HepG2 (cell line): ENCODE measurements around the gene SYNGAP1. TPM values are rescaled to one million over a fixed set of nuclear protein-coding genes. Genes with fewer than 3 reads are reported as not detected.

Source experiments
- CCDC6 ChIP-seq: sonication (generic); formaldehyde crosslinking; IDR thresholded peaks from 2 replicates; pipeline ENCODE4 v1.8.1; 2022; ENCODE audit warnings: mild to moderate bottlenecking, missing genetic modification reagents, moderate library complexity
- CENPBD1 ChIP-seq: sonication (generic); formaldehyde crosslinking; IDR thresholded peaks from 2 replicates; pipeline ENCODE4 v1.8.0; 2022; ENCODE audit warnings: missing genetic modification reagents, low read depth, mild to moderate bottlenecking, borderline replicate concordance
- ETV5 ChIP-seq: IDR thresholded peaks from 2 replicates; pipeline ENCODE4 v1.6.1; 2018; ENCODE audit warnings: missing biosample characterization, missing genetic modification reagents, inconsistent platforms, borderline replicate concordance
- FOSL1 ChIP-seq: sonication (generic); formaldehyde crosslinking; IDR thresholded peaks from 2 replicates; pipeline ENCODE4 v1.9.0; 2021; ENCODE audit warnings: missing genetic modification reagents, borderline replicate concordance
- GATAD2A ChIP-seq: IDR thresholded peaks from 2 replicates; pipeline ENCODE4 v1.6.1; 2016
- HHEX ChIP-seq: IDR thresholded peaks from 2 replicates; pipeline ENCODE4 v1.6.1; 2016; ENCODE audit warnings: control low read depth
- HMGXB4 ChIP-seq, 2 experiments: sonication (generic) in 1 of 2; formaldehyde crosslinking in 1 of 2; IDR thresholded peaks; 2 replicates each; pipeline versions ENCODE4 v1.4.0 to v1.6.1; 2018 to 2020; ENCODE audit warnings: missing genetic modification reagents in 2 of 2, borderline replicate concordance in 1 of 2, low read depth in 1 of 2, mild to moderate bottlenecking in 1 of 2, missing biosample characterization in 1 of 2
- MEIS2 ChIP-seq: sonication (generic); formaldehyde crosslinking; IDR thresholded peaks from 2 replicates; pipeline ENCODE4 v1.9.0; 2021; ENCODE audit warnings: mild to moderate bottlenecking, missing genetic modification reagents
- RAD21 ChIP-seq: fragments of 450-650 bp; formaldehyde crosslinking; IDR thresholded peaks from 2 replicates; pipeline ENCODE4 v1.5.0; 2020; ENCODE audit warnings: mild to moderate bottlenecking
- SMARCE1 ChIP-seq: fragments of 450-650 bp; IDR thresholded peaks from 2 replicates; pipeline ENCODE4 v1.6.1; 2017; ENCODE audit warnings: borderline replicate concordance
- STAG1 ChIP-seq: sonication (generic); formaldehyde crosslinking; IDR thresholded peaks from 2 replicates; pipeline ENCODE4 v1.4.0; 2020; ENCODE audit warnings: missing genetic modification reagents
- ZBTB1 ChIP-seq: sonication (generic); formaldehyde crosslinking; IDR thresholded peaks from 2 replicates; pipeline ENCODE4 v1.4.0; 2020; ENCODE audit warnings: missing genetic modification reagents, borderline replicate concordance
- ZNF253 ChIP-seq: sonication (generic); formaldehyde crosslinking; IDR thresholded peaks from 2 replicates; pipeline ENCODE4 v1.8.0; 2022; ENCODE audit warnings: mild to moderate bottlenecking, missing genetic modification reagents, borderline replicate concordance
- ZNF30 ChIP-seq: sonication (generic); formaldehyde crosslinking; IDR thresholded peaks from 2 replicates; pipeline ENCODE4 v1.5.0; 2020; ENCODE audit warnings: mild to moderate bottlenecking, missing genetic modification reagents
- ZNF512B ChIP-seq: sonication (generic); formaldehyde crosslinking; IDR thresholded peaks from 2 replicates; pipeline ENCODE4 v1.5.1; 2020; ENCODE audit warnings: missing genetic modification reagents, mild to moderate bottlenecking, borderline replicate concordance
- polyA plus RNA-seq, 8 experiments: library from polyadenylated mRNA; depleted of rRNA in 3 of 8; stranded (reverse) in 7 of 8; unstranded in 1 of 8; fragments of >200 nt; fragmentation: Illumina TruSeq in 4 of 8; extraction: Trizol in 4 of 8; gene quantifications; 2 replicates each; pipeline versions ENCODE4 v1.2.1 to v1.2.3, GENCODE V29; 2011 to 2016; ENCODE audit warnings: low read depth in 4 of 8, missing spikeins in 1 of 8, mixed read lengths in 1 of 8; ENCODE audit not compliant: insufficient read depth in 1 of 8
- total RNA-seq, 5 experiments: library from RNA; depleted of rRNA; stranded (reverse); fragments of >200 nt; fragmentation: Illumina TruSeq; extraction: Trizol; gene quantifications; 2 replicates each; pipeline ENCODE4 v1.2.3, GENCODE V29; 2016; ENCODE audit warnings: low read depth in 1 of 5
- TF ChIP-seq, protein P1 (sequence below): fragments of 450-650 bp; IDR thresholded peaks from 2 replicates; pipeline ENCODE4 v1.6.1; 2017
- TF ChIP-seq, protein P2 (sequence below): IDR thresholded peaks from 2 replicates; pipeline ENCODE4 v1.6.1; 2016; ENCODE audit warnings: low read depth, borderline replicate concordance
- TF ChIP-seq, protein P3 (sequence below): sonication (generic); formaldehyde crosslinking; IDR thresholded peaks from 2 replicates; pipeline ENCODE4 v1.4.0; 2020; ENCODE audit warnings: low read depth, missing genetic modification reagents

SYNGAP1 gene
- total and polyA plus RNA-seq, 2 of the 13 experiments (the other 11 are each of a cell fraction or from before 2014, with no cell fraction given), result 0.75 to 1.1 TPM

DNA sequence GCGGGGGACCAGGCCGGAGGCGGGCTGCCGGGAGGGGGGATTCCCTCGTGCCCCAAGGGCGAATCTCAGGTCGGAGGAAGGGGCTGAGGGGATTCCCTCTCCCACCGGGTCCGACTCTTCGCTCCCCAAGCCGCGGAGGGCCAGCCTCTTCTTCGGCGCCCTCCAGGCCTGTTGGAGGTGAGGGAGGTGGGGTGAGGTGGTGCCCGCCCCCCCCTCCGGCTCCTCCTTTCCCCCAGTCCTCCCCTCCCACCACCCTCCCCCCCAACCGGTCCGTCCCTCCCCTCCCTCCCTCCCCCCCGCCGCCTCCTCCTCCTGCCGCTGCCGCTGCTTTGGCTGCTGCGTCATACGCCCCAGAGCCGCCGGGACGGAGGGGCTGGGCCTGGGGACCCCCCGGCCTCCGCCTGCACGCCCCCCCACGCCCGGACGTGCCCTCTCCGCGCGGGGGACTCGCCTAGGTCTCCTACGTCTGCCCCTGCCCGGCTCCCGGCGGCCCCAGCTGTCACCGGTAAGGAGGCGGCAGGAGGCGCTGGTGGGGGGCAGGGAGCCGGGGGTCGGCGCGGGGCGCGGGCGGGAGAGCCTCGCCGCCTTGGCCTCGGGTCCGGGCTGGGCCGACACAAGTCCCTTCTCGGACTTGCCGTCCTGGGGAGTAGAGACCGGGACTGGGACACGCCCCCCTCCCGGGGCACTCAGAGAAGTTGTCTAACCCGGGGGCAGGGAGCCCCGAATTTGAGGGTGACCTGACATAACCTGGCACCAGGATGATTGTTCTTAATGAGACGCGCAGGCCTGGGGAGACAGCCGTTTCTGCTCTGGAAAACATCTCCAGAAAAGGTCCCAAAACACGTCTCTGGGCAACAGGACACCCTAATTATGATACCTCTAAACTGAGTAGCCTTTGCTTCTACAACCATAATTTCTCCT is 8.9 kb upstream of the SYNGAP1 start, which contains the start of gene PHF1 (continued):
- TF ChIP-seq, protein P1, sequence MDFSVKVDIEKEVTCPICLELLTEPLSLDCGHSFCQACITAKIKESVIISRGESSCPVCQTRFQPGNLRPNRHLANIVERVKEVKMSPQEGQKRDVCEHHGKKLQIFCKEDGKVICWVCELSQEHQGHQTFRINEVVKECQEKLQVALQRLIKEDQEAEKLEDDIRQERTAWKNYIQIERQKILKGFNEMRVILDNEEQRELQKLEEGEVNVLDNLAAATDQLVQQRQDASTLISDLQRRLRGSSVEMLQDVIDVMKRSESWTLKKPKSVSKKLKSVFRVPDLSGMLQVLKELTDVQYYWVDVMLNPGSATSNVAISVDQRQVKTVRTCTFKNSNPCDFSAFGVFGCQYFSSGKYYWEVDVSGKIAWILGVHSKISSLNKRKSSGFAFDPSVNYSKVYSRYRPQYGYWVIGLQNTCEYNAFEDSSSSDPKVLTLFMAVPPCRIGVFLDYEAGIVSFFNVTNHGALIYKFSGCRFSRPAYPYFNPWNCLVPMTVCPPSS, result no peak
- no peak for TF ChIP-seq SMARCE1
- TF ChIP-seq ZNF253, result no peak
- TF ChIP-seq HMGXB4 (CRISPR knock-in tag; IDR thresholded peaks at IDR 0.05; ENCODE audit: borderline replicate concordance in 1 of 2, low read depth in 1 of 2), result peak in 1 of 2 experiments; percentile 26; a peak in 1 of 4 replicates
- TF ChIP-seq GATAD2A, result no peak
- TF ChIP-seq FOSL1 (CRISPR knock-in tag), result no peak
- no peak for TF ChIP-seq STAG1
- TF ChIP-seq, protein P2, sequence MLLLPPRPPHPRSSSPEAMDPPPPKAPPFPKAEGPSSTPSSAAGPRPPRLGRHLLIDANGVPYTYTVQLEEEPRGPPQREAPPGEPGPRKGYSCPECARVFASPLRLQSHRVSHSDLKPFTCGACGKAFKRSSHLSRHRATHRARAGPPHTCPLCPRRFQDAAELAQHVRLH (CRISPR knock-in tag), result no peak
- TF ChIP-seq CENPBD1 (CRISPR knock-in tag), result no peak
- TF ChIP-seq ZNF512B, result no peak
- TF ChIP-seq CCDC6, result no peak
- TF ChIP-seq ZBTB1 (CRISPR knock-in tag), result no peak
- no peak; the same call in 1 of the 2 replicates for TF ChIP-seq MEIS2 (CRISPR knock-in tag)
- TF ChIP-seq HHEX (CRISPR knock-in tag), result no peak
- no peak for TF ChIP-seq RAD21 (CRISPR knock-in tag)
- 0 out of 2 replicates have a peak, but pooled peaks have one; percentile 8 for TF ChIP-seq ETV5 (CRISPR knock-in tag)
- TF ChIP-seq, protein P3, sequence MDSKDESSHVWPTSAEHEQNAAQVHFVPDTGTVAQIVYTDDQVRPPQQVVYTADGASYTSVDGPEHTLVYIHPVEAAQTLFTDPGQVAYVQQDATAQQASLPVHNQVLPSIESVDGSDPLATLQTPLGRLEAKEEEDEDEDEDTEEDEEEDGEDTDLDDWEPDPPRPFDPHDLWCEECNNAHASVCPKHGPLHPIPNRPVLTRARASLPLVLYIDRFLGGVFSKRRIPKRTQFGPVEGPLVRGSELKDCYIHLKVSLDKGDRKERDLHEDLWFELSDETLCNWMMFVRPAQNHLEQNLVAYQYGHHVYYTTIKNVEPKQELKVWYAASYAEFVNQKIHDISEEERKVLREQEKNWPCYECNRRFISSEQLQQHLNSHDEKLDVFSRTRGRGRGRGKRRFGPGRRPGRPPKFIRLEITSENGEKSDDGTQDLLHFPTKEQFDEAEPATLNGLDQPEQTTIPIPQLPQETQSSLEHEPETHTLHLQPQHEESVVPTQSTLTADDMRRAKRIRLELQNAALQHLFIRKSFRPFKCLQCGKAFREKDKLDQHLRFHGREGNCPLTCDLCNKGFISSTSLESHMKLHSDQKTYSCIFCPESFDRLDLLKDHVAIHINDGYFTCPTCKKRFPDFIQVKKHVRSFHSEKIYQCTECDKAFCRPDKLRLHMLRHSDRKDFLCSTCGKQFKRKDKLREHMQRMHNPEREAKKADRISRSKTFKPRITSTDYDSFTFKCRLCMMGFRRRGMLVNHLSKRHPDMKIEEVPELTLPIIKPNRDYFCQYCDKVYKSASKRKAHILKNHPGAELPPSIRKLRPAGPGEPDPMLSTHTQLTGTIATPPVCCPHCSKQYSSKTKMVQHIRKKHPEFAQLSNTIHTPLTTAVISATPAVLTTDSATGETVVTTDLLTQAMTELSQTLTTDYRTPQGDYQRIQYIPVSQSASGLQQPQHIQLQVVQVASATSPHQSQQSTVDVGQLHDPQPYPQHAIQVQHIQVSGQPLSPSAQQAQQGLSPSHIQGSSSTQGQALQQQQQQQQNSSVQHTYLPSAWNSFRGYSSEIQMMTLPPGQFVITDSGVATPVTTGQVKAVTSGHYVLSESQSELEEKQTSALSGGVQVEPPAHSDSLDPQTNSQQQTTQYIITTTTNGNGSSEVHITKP (CRISPR knock-in tag), result peak; percentile 90; the same call in 1 of the 2 replicates
- no peak for TF ChIP-seq ZNF30 (CRISPR knock-in tag)
